ENCODE results near the gene SLC51B.
"Not testable (repeated sequence)": the region's sequence is repeated elsewhere in the genome, so short reads cannot be mapped to it uniquely, and the experiment has no call there.

DNA sequence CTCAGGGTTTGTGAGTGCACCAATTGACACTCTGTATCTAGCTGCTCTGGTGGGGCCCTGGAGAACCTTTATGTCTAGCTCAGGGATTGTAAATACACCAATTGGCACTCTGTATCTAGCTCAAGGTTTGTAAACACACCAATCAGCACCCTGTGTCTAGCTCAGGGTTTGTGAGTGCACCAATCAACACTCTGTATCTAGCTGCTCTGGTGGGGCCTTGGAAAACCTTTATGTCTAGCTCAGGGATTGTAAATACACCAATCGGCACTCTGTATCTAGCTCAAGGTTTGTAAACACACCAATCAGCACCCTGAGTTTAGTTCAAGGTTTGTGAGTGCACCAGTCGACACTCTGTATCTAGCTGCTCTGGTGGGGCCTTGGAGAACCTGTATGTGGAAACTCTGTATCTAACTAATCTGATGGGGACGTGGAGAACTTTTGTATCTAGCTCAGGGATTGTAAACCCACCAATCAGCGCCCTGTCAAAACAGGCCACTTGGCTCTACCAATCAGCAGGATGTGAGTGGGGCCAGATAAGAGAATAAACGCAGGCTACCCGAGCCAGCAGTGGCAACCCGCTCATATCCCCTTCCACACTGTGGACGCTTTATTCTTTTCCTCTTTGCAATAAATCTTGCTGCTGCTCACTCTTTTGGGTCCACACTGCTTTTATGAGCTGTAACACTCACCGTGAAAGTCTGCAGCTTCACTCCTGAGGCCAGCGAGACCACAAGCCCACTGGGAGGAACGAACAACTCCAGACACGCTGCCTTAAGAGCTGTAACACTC, 30.6 kb downstream of the SLC51B start:
- not testable (repeated sequence) for TF ChIP-seq POLR2A (IDR thresholded peaks at IDR 0.05; ENCODE audit: low read length); GATA1 (IDR thresholded peaks at IDR 0.05; ENCODE audit: low read depth, low read length)

Data from erythroblast (primary cell).